ENCODE measurements around the gene PIK3R4.

The PIK3R4 gene

GRCh38 chr3:130760922-130761321 is 14.3 kb upstream of the PIK3R4 start:
- H3K4me3 ChIP-seq (ENCODE audit: low read length): no peak overlapping the region
- no peaks in the 10 kb centered on the region for H3K9me3 ChIP-seq (ENCODE audit: low read length)
- no peaks in the 10 kb centered on the region for H3K4me1 ChIP-seq (ENCODE audit: insufficient read depth, low read length)
- H2AFZ ChIP-seq (ENCODE audit: low read depth, low read length): no peak overlapping the region
- H3K36me3 ChIP-seq (ENCODE audit: insufficient read depth, low read length): no peaks in the 10 kb centered on the region
- H3K27me3 ChIP-seq (ENCODE audit: insufficient read depth, low read length): peaks cover 8% of the 10 kb centered on the region

GRCh38 chr3:130759692-130760338 is 13.2 kb upstream of the PIK3R4 start:
- no peaks in the 10 kb centered on the region for H3K4me1 ChIP-seq (ENCODE audit: insufficient read depth, low read length)
- no peak overlapping the region for H2AFZ ChIP-seq (ENCODE audit: low read depth, low read length)
- no peaks in the 10 kb centered on the region for H3K36me3 ChIP-seq (ENCODE audit: insufficient read depth, low read length)
- H3K27me3 ChIP-seq (ENCODE audit: insufficient read depth, low read length): peaks cover 8% of the 10 kb centered on the region
- no peak overlapping the region for H3K4me3 ChIP-seq (ENCODE audit: low read length)
- no peaks in the 10 kb centered on the region for H3K9me3 ChIP-seq (ENCODE audit: low read length)

- Histone ChIP-seq H3K27me3 (ENCODE audit: insufficient read depth, low read length) (peaks cover 8% of the 10 kb centered on the region), H3K4me3 (ENCODE audit: low read length) (no peak overlapping the region), H2AFZ (ENCODE audit: low read depth, low read length) (no peak overlapping the region), H3K36me3 (ENCODE audit: insufficient read depth, low read length) (no peaks in the 10 kb centered on the region), H3K4me1 (ENCODE audit: insufficient read depth, low read length) (no peaks in the 10 kb centered on the region), H3K9me3 (ENCODE audit: low read length) (no peaks in the 10 kb centered on the region)
These were observed 12.2 kb upstream of the PIK3R4 start for GRCh38 chr3:130758624-130759369.

GRCh38 chr3:130757611-130758150 is 11.1 kb upstream of the PIK3R4 start:
- Histone ChIP-seq H3K9me3 (ENCODE audit: low read length) (no peaks in the 10 kb centered on the region), H2AFZ (ENCODE audit: low read depth, low read length) (no peak overlapping the region), H3K27me3 (ENCODE audit: insufficient read depth, low read length) (peaks cover 8% of the 10 kb centered on the region), H3K4me3 (ENCODE audit: low read length) (no peak overlapping the region), H3K36me3 (ENCODE audit: insufficient read depth, low read length) (no peaks in the 10 kb centered on the region), H3K4me1 (ENCODE audit: insufficient read depth, low read length) (no peaks in the 10 kb centered on the region)

DNA sequence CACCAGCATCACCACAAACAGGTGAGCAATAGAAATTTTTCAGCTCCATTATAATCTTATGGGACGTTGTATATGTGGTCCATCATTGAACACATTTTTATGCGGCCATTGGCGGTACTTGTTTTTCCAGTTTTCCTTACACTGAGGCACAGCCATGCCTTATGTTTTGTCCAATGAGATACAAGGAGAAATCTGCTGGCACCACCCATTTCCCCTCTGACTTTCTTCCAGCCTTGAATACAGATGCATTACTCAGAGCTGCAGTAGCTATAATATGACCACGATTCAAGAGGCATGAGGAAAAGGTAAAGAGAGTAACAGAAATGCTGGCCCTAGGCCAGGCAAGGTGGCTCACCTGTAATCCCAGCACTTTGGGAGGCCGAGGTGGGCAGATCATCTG is 9.0 kb upstream of the PIK3R4 start:
- Histone ChIP-seq H3K36me3 (ENCODE audit: insufficient read depth, low read length) (no peaks in the 10 kb centered on the region), H3K27me3 (ENCODE audit: insufficient read depth, low read length) (no peaks in the 10 kb centered on the region), H3K4me1 (ENCODE audit: insufficient read depth, low read length) (no peaks in the 10 kb centered on the region), H3K9me3 (ENCODE audit: low read length) (no peaks in the 10 kb centered on the region), H2AFZ (ENCODE audit: low read depth, low read length) (no peak overlapping the region), H3K4me3 (ENCODE audit: low read length) (no peak overlapping the region)

DNA sequence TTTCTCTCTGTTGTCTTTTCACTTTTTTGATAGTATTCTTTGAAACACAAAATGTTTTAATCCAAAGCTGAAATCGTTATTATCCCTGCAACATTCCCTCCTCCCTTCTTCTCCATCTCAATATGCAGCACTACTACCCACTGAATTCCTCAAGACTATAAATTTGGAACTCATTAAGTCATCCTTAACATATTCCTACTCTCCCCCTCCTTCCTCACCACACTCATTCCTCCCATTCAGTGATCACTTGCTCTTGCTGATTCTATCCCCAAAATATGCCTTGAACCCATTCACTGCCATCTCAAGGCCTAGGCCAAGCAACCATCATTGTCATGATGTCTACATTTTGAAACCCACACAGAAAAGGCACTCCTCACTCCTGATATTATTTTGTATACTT is 2.4 kb upstream of the PIK3R4 start:
- Histone ChIP-seq H3K27me3 (ENCODE audit: insufficient read depth, low read length) (no peaks in the 10 kb centered on the region), H3K9me3 (ENCODE audit: low read length) (no peaks in the 10 kb centered on the region), H3K36me3 (ENCODE audit: insufficient read depth, low read length) (peaks cover 9% of the 10 kb centered on the region), H3K4me1 (ENCODE audit: insufficient read depth, low read length) (peaks cover 23% of the 10 kb centered on the region), H2AFZ (ENCODE audit: low read depth, low read length) (no peak overlapping the region), H3K4me3 (ENCODE audit: low read length) (no peak overlapping the region)

GRCh38 chr3:130748467-130748861 is 1.8 kb upstream of the PIK3R4 start:
- Histone ChIP-seq H2AFZ (ENCODE audit: low read depth, low read length) (no peak overlapping the region), H3K27me3 (ENCODE audit: insufficient read depth, low read length) (no peaks in the 10 kb centered on the region), H3K4me3 (ENCODE audit: low read length) (no peak overlapping the region), H3K36me3 (ENCODE audit: insufficient read depth, low read length) (peaks cover 14% of the 10 kb centered on the region), H3K4me1 (ENCODE audit: insufficient read depth, low read length) (peaks cover 28% of the 10 kb centered on the region), H3K9me3 (ENCODE audit: low read length) (no peaks in the 10 kb centered on the region)

DNA sequence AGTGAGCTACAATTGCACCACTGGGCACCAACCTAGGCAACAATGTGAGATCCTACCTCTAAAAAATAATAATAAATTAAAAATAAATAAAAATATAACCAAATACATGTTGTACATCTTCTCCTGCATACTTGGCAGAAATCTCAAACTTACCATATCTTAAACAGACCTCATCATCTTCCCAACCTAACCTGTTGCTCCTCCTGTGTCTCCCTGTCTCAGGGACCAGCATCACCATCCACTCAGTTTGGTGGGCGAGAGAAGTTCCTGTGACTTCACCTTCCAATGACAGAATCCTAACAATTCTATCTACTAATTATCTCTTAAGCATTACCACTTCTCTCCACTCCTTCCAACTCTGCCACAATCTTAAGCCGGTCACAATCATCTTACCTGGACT is 3.3 kb downstream of the PIK3R4 start:
- H3K27me3 ChIP-seq (ENCODE audit: insufficient read depth, low read length): no peaks in the 10 kb centered on the region
- H2AFZ ChIP-seq (ENCODE audit: low read depth, low read length): no peak overlapping the region
- peaks cover 30% of the 10 kb centered on the region for H3K4me1 ChIP-seq (ENCODE audit: insufficient read depth, low read length)
- H3K36me3 ChIP-seq (ENCODE audit: insufficient read depth, low read length): peaks cover 31% of the 10 kb centered on the region
- no peak overlapping the region for H3K4me3 ChIP-seq (ENCODE audit: low read length)
- peaks cover 2% of the 10 kb centered on the region for H3K9me3 ChIP-seq (ENCODE audit: low read length)

- Histone ChIP-seq H3K4me1 (ENCODE audit: insufficient read depth, low read length) (peaks cover 30% of the 10 kb centered on the region), H3K4me3 (ENCODE audit: low read length) (no peak overlapping the region), H2AFZ (ENCODE audit: low read depth, low read length) (no peak overlapping the region), H3K27me3 (ENCODE audit: insufficient read depth, low read length) (no peaks in the 10 kb centered on the region), H3K36me3 (ENCODE audit: insufficient read depth, low read length) (peaks cover 31% of the 10 kb centered on the region), H3K9me3 (ENCODE audit: low read length) (peaks cover 2% of the 10 kb centered on the region)
These were observed 4.6 kb downstream of the PIK3R4 start for GRCh38 chr3:130741946-130742610.

DNA sequence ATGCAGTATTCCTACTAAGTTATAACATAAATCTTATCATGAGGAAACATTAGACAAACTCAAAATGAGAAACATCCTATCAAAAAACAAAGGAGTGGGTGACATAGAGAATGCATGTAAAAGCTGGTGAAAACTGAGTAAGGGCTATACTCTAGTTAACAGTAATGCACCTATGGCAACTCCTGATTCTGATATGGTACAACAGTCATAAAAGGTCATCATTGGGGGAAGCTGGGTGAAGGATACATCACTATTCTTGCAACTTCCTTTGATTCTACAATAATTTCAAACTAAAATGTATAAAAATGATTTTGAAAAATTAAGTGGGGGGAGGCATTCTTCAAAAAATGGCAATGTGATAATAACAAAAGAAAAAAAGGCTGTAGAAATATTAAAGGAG is 6.8 kb downstream of the PIK3R4 start:
- peaks cover 37% of the 10 kb centered on the region for H3K36me3 ChIP-seq (ENCODE audit: insufficient read depth, low read length)
- H3K4me3 ChIP-seq (ENCODE audit: low read length): no peak overlapping the region
- H3K9me3 ChIP-seq (ENCODE audit: low read length): peaks cover 2% of the 10 kb centered on the region
- peaks cover 15% of the 10 kb centered on the region for H3K4me1 ChIP-seq (ENCODE audit: insufficient read depth, low read length)
- no peaks in the 10 kb centered on the region for H3K27me3 ChIP-seq (ENCODE audit: insufficient read depth, low read length)
- H2AFZ ChIP-seq (ENCODE audit: low read depth, low read length): no peak overlapping the region

DNA sequence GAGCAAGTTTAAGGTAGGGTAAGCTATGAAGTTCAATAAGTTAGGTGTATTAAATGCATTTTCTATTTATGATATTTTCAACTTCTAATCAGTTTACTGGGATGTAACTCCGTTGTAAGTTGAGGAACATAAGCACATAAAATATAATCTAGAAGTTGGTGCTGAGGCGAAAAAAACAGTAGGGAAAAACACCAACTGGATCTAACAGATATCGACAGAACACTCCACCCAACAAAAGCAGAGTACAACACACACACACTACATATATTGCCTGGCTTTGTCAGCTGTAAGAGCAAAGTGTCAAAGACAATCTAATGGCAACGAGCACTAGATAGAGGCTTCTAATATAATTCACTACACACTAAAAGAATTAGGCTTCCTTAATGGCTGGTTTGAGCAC is 8.4 kb downstream of the PIK3R4 start:
- Histone ChIP-seq H3K9me3 (ENCODE audit: low read length) (peaks cover 2% of the 10 kb centered on the region), H3K4me1 (ENCODE audit: insufficient read depth, low read length) (no peaks in the 10 kb centered on the region), H3K4me3 (ENCODE audit: low read length) (no peak overlapping the region), H3K36me3 (ENCODE audit: insufficient read depth, low read length) (peaks cover 32% of the 10 kb centered on the region), H3K27me3 (ENCODE audit: insufficient read depth, low read length) (no peaks in the 10 kb centered on the region), H2AFZ (ENCODE audit: low read depth, low read length) (no peak overlapping the region)

DNA sequence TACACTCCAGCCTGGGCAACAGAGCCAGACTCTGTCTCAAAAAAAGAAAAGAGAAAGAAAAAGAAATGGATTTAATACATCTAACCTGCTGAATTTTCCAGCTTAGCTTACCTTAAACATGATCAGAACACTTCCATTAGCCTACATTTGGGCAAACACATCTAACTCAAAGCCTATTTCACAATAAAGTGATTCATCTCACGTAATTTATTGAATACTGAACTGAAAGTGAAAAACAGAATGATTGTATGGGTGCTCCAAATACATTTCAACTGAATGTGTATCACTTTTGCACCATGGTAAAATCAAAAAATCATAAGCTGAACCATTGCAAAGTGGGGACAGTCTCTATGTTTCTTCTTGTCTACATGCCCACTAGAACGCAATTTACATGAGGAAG is 9.0 kb downstream of the PIK3R4 start:
- Histone ChIP-seq H3K4me1 (ENCODE audit: insufficient read depth, low read length) (no peaks in the 10 kb centered on the region), H3K27me3 (ENCODE audit: insufficient read depth, low read length) (no peaks in the 10 kb centered on the region), H3K36me3 (ENCODE audit: insufficient read depth, low read length) (peaks cover 35% of the 10 kb centered on the region), H3K9me3 (ENCODE audit: low read length) (peaks cover 2% of the 10 kb centered on the region), H3K4me3 (ENCODE audit: low read length) (no peak overlapping the region), H2AFZ (ENCODE audit: low read depth, low read length) (no peak overlapping the region)

GRCh38 chr3:130733236-130733875 is 13.3 kb downstream of the PIK3R4 start:
- Histone ChIP-seq H3K4me3 (ENCODE audit: low read length) (no peak overlapping the region), H2AFZ (ENCODE audit: low read depth, low read length) (no peak overlapping the region), H3K27me3 (ENCODE audit: insufficient read depth, low read length) (no peaks in the 10 kb centered on the region), H3K4me1 (ENCODE audit: insufficient read depth, low read length) (no peaks in the 10 kb centered on the region), H3K9me3 (ENCODE audit: low read length) (no peaks in the 10 kb centered on the region), H3K36me3 (ENCODE audit: insufficient read depth, low read length) (peaks cover 32% of the 10 kb centered on the region)

Measured in neuron (in vitro differentiated cells).